GM23338 (cell line): ENCODE results near the gene IRF2BPL.

ENCODE experiments used
- CREB1 ChIP-seq: fragments of 250-450 bp; sonication (Bioruptor Pico); IDR thresholded peaks from 2 replicates; pipeline ENCODE4 v1.5.0; 2020; ENCODE audit warnings: low read depth, mild to moderate bottlenecking, moderate library complexity
- EZH2 ChIP-seq: fragments of 200-600 bp; sonication (generic); IDR thresholded peaks from one replicate; pipeline ENCODE4 v1.8.0; 2017; ENCODE audit warnings: antibody characterized with exemption, mild to moderate bottlenecking, low read depth; ENCODE audit not compliant: unreplicated experiment
- EZH2phosphoT487 ChIP-seq: fragments of 200-600 bp; sonication (generic); IDR thresholded peaks from one replicate; pipeline ENCODE4 v1.8.1; 2018; ENCODE audit warnings: antibody characterized with exemption; ENCODE audit not compliant: unreplicated experiment
- JUNB ChIP-seq: IDR thresholded peaks from one replicate; pipeline ENCODE4 v1.6.1; 2016; ENCODE audit warnings: antibody characterized with exemption; ENCODE audit not compliant: unreplicated experiment
- NANOG ChIP-seq: IDR thresholded peaks from 2 replicates; pipeline ENCODE4 v1.6.1; 2016; ENCODE audit warnings: antibody characterized with exemption, borderline replicate concordance
- POLR2AphosphoS5 ChIP-seq: IDR thresholded peaks from 2 replicates; pipeline ENCODE4 v1.6.1; 2016; ENCODE audit warnings: antibody characterized with exemption, low read depth
- STAT1 ChIP-seq: IDR thresholded peaks from one replicate; pipeline ENCODE4 v1.6.1; 2016; ENCODE audit warnings: antibody characterized with exemption; ENCODE audit not compliant: unreplicated experiment
- ZNF114 ChIP-seq: fragments of 250-450 bp; sonication (Bioruptor Pico); IDR thresholded peaks from 2 replicates; pipeline ENCODE4 v1.5.0; 2020; ENCODE audit warnings: mild to moderate bottlenecking, moderate library complexity
- ZNF331 ChIP-seq: fragments of 250-450 bp; sonication (Bioruptor Pico); IDR thresholded peaks from 2 replicates; pipeline ENCODE4 v1.5.0; 2020; ENCODE audit warnings: low read depth, mild to moderate bottlenecking, moderate library complexity
- TF ChIP-seq, protein P1 (sequence below), 2 experiments: fragments of 200-600 bp in 1 of 2; sonication (generic) in 1 of 2; conservative IDR thresholded peaks; 2 replicates each; pipeline versions ENCODE4 v1.5.1 to v1.6.1; 2016 to 2017; ENCODE audit warnings: antibody characterized with exemption in 2 of 2, low read depth in 2 of 2, mild to moderate bottlenecking in 2 of 2, moderate library complexity in 1 of 2
- TF ChIP-seq, protein P2 (sequence below): IDR thresholded peaks from one replicate; pipeline ENCODE4 v1.6.1; 2018; ENCODE audit warnings: antibody characterized with exemption; ENCODE audit not compliant: unreplicated experiment
- TF ChIP-seq, protein P3 (sequence below): IDR thresholded peaks from 2 replicates; pipeline ENCODE4 v1.6.1; 2016; ENCODE audit warnings: antibody characterized with exemption

DNA sequence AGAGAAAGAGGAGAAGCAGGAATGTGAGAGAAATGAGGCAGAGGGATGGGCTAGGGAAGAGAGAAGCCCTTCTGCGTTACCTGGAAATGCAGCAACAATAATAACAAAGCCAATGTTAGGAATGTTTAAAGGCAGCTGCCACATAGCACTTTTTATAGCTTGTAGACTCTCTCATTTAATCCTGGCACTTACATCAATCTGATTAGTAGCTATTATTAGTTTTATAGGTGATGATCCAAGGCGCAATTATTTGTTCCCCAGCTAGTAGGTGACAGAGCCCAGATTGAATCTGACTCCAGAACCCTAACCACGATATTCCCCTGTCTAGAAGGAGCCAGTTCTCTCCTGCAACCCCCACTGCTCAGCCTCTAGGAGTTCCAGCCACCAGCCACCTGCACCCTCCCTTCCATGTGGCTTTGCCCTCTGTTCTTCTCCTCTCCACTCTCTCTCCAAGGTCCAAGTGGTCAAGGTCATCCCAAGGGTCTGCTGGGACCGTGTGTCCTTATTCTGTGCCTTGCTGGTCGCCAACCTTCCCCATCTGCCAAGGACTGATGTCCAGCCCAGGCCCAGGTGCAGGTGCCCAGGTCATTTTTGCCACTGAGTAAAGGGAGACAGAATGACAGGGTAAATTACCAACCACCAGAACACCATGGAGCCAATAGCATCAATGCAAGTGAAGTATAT lies 40.2 kb upstream of the IRF2BPL start:
- TF ChIP-seq, protein P1, sequence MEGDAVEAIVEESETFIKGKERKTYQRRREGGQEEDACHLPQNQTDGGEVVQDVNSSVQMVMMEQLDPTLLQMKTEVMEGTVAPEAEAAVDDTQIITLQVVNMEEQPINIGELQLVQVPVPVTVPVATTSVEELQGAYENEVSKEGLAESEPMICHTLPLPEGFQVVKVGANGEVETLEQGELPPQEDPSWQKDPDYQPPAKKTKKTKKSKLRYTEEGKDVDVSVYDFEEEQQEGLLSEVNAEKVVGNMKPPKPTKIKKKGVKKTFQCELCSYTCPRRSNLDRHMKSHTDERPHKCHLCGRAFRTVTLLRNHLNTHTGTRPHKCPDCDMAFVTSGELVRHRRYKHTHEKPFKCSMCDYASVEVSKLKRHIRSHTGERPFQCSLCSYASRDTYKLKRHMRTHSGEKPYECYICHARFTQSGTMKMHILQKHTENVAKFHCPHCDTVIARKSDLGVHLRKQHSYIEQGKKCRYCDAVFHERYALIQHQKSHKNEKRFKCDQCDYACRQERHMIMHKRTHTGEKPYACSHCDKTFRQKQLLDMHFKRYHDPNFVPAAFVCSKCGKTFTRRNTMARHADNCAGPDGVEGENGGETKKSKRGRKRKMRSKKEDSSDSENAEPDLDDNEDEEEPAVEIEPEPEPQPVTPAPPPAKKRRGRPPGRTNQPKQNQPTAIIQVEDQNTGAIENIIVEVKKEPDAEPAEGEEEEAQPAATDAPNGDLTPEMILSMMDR (conservative IDR thresholded peaks at IDR 0.05; ENCODE audit: low read depth in 2 of 2), result no peak
- TF ChIP-seq POLR2AphosphoS5 (no peak), EZH2 (no peak), CREB1 (CRISPR knock-in tag) (no peak), EZH2phosphoT487 (no peak), NANOG (no peak), STAT1 (no peak), ZNF114 (CRISPR knock-in tag) (no peak), JUNB (no peak), ZNF331 (CRISPR knock-in tag) (no peak)
- TF ChIP-seq, protein P2, sequence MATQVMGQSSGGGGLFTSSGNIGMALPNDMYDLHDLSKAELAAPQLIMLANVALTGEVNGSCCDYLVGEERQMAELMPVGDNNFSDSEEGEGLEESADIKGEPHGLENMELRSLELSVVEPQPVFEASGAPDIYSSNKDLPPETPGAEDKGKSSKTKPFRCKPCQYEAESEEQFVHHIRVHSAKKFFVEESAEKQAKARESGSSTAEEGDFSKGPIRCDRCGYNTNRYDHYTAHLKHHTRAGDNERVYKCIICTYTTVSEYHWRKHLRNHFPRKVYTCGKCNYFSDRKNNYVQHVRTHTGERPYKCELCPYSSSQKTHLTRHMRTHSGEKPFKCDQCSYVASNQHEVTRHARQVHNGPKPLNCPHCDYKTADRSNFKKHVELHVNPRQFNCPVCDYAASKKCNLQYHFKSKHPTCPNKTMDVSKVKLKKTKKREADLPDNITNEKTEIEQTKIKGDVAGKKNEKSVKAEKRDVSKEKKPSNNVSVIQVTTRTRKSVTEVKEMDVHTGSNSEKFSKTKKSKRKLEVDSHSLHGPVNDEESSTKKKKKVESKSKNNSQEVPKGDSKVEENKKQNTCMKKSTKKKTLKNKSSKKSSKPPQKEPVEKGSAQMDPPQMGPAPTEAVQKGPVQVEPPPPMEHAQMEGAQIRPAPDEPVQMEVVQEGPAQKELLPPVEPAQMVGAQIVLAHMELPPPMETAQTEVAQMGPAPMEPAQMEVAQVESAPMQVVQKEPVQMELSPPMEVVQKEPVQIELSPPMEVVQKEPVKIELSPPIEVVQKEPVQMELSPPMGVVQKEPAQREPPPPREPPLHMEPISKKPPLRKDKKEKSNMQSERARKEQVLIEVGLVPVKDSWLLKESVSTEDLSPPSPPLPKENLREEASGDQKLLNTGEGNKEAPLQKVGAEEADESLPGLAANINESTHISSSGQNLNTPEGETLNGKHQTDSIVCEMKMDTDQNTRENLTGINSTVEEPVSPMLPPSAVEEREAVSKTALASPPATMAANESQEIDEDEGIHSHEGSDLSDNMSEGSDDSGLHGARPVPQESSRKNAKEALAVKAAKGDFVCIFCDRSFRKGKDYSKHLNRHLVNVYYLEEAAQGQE, result no peak
- TF ChIP-seq, protein P3, sequence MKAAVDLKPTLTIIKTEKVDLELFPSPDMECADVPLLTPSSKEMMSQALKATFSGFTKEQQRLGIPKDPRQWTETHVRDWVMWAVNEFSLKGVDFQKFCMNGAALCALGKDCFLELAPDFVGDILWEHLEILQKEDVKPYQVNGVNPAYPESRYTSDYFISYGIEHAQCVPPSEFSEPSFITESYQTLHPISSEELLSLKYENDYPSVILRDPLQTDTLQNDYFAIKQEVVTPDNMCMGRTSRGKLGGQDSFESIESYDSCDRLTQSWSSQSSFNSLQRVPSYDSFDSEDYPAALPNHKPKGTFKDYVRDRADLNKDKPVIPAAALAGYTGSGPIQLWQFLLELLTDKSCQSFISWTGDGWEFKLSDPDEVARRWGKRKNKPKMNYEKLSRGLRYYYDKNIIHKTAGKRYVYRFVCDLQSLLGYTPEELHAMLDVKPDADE, result no peak
